GM21786 (cell line): ENCODE measurements around the gene CHCHD6.

Experiments
- ATAC-seq: cut with Tn5 transposase; IDR thresholded peaks from one replicate; pipeline ENCODE4 v1.9.1; 2021; ENCODE audit not compliant: unreplicated experiment

Gene CHCHD6

DNA sequence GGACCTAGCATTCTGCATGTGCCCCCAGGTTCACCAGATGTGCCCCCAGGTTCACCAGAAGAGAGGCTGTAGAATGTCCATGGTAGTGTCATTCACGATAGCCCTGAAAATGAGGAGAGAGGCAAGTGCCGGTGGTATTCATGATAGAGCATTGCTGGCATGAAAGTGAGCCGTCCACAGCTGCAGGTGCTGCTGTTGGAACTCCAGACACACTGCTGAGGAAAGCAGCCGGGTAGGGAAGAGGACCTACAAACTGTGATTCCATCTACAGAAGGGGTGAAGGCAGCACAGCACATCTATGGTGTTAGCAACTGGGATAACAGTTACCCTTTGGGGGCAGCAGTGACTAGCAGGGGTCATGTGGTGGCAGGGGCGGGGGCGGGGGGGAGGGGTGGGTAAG is 153.9 kb downstream of the CHCHD6 start:
- ATAC-seq: no peak

DNA sequence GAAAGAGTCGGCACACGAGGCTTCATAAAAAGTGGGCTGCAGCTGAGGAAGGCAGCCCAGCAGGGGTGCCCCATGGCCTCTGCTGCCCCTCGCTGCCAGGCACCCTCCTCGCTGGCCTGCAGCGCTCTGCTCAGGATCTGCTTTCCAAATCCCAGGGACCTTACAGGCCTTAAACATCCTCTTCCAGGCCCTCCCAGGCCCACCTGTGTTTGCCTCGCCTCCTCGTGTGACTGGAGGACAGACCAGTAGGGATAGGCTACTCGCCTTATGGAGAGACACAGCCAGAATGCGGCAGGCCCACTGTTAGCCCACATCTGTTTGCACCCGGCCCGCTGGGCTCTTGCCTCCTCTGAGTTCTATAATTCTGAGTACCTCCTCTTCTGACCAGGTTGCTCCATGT is 154.4 kb downstream of the CHCHD6 start:
- no peak for ATAC-seq

DNA sequence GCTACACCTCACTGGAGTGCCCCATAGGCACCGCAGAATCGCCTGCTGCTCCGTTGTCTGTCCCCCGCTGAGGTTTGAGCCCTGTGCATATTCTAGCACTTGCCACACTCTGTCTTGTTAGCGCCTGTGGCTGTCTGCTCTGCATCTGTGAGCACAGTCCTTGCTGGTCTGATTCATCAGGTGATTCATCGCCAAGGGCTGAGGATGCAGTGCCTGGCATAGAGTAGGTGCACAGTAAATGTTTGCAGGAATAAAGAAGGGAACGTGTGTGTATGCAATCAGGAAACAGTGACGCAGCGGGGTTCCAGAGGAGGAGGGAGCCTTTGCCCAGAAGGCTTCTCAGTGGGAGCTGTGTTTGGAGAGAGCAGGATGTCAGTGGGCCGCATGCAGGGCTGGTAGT is 154.8 kb downstream of the CHCHD6 start:
- no peak for ATAC-seq

DNA sequence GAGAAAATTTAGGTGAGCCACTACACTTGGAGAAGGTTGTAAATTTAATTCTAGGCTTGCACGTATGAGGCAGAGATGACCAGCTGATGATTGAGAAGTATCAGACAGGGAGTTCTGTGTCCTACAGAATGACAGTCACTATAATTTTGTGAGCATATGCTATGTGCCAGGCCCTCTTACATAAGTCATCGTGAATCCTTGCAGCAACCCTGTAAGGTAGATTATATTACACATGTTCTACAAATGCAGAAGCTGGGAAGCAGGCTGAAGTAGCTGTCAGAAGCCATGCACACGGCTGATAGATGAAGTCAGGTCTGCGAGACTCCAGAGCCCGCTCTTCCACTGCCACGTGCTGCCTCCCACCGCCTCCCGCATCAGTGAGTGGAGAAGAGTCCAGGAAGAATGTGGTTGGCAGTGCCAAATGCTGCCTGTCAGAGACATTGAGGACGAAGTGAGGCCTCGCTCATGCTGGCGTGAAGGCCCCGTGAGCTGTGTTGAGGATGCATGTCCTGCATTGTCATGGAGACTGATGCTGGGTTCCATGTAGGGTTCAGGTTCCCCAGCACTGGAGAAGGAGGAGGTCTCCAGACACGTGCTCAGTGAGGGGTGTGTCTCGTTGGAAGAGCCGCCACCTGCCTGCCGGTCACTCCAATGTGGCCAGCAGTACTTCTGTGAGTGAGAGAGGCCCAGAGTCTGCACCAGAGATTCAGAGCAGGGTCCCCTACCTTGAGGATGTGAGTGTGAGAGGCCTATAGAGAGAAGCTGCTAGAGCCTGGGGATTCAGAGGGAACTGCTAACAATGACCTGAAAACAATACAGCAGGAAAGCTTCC is 155.6 kb downstream of the CHCHD6 start:
- no peak for ATAC-seq

DNA sequence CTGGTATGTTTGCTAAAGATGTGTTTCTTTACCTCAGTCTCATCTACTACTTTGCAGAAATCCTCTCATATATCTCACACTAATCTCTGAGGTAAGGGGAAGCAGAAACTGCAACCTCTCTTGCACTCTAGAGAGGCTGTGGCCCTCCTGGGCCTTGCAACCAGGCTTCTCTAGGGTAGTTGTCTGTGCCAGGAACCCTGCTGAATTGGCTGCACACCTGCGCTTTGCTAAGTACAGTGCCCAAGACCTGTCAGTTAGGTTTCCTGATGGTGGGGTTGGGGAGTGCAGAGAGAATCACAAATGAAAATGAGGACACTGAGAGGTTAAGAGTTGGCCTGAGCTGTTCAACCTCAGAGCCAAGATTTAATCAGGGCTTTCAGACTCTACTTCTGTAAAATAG is 161.7 kb downstream of the CHCHD6 start:
- ATAC-seq: no peak

DNA sequence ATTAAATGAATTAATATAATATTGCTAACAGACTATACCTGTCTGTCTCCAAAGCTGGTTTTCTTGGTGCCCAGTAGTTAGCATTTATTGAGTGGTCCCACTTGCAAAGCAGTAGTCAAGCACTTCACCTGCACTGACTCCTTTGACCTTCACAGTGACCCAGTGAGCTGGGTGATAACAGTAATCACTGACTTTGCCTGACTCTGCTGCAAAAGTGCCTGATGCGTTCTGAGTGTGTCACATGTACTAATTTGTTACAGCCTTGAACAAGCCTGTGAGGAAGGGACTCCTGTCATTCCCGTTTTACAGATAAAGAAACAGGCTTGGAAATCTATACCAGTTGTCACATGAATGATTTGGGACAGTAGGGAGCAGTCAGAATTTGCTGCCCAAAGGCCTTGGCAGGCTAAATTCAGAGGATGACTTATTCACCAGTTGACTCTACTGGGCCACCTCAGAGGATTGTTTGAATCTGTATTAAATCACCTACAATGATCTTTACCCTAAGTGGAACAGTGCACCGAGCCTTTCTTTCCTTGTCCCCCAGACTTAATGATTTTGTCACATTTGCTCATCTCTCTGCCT is 162.2 kb downstream of the CHCHD6 start:
- ATAC-seq: no peak

DNA sequence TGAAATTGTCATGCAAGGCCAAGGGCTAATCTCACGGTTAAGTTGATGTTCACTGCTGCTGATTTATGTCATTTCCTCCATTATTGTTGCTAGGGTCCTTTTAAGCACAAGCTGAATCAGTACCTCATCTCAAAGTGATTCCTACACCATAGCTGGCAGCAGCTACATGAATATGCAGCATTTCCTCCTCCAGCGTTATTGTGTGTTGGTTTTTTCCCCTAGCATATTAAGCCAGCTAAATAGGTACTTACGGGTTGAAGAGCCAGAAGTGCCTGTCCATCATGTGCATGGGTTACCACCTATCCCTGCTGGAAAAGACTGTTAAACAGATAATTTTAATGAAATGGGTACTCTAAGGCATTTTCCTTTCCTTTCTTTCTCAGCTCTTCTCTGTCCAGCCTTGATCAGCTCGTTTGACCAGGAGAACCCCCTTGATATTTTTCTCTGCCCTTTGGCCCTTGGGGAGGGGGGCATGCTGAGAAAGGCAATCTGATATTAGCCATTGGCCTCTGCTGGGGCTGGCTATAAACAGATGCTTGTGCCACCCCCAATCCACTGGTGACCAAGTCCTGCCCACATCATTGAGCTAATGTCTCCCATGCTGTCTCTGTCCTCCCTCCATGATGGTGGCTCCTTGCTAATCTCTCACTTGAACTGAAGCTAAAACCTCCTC is 163.3 kb downstream of the CHCHD6 start:
- ATAC-seq: no peak

DNA sequence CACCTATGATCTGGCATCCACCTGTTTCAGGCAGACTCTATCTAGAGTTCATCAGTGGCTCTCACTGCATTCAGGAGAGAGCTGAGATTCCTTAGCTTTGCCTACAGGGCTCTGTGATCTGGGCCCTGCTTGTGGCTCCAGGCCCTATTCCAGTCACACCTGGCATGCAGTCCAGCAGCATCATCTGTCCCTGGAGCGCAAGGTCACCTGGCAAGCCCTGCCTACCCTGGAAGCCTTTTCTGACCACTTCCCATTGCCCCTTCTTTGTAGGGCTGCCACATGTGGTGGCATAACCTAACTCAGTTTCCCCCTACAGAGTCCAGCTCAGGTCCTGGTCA is 163.8 kb downstream of the CHCHD6 start:
- ATAC-seq: no peak

DNA sequence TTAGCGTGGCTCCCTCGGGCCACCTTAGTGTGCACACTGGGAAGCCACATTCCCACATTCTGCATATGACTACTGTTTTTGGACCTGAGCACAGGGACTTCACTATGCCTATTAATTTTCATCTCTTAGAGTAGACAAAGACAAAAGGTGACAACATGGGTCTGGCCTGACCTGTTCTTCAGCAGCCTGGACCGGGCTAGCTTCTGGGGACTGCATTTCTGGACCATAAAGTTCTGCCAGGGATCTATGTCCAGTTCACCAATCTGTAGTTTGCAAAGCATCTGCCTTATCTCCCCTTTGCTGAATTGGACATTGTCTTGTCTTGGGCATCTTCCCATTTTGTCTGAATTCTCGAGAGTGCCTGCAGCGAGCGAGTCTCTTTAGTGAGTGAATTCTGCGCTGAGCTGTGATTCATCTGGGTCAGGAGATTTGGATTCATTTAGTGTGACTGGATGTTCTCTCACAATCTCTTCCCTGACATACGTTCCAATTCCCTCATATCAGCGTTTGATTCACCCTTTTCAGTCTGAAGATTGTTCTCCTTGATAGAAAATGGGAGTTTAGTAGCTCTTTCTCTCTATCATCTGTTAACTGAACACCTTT is 166.7 kb downstream of the CHCHD6 start:
- no peak for ATAC-seq

DNA sequence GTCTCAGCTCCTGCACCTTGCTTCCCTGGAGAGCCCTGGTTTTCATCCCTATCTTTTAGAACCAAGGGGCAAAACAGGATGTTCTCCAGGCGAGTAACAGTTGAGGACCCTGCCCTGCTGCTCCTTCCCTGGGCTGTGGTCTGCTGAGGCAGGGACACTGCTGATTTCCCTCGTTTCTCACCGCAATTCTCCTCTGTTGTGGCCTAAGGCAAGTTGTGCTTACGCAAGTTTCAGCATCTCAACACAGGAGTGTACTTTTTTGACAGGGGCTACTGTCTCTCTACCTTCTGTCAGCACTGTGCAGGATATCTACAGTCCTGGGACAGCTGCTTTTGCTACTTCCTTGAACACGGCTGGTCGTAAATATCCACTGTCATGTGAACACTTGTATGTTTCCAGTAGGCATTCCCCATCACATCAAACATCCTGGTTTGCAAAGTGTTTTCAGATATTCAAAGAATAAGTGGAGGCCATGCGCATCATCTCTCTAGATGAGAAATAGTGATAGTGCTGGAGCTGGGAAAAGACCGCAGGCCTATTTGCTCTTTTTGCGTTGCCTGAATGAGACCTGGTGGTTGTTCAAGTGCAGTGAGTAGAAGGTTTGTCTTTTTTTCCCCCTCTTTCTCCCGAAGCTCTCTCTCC is 168.8 kb downstream of the CHCHD6 start:
- no peak for ATAC-seq

DNA sequence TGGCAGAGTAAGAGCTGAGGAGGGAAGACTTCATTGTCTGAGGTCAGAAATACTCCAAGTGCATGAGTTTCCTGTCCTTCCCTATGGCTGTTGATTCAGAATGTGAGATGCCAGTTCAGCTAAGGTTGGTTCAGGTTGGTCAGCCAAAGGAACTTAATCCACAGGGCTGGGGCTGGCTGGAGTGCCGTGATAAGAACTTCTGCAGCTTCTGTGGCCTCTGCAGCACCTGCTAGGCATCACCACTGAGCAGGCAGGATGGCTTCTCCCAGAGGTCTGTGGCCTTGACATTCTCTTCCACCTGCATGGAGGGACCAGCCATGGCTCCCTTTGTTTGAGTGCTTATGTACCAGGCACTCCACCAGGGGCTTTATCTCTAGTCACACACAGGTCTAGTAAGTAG is 169.4 kb downstream of the CHCHD6 start:
- ATAC-seq: no peak

DNA sequence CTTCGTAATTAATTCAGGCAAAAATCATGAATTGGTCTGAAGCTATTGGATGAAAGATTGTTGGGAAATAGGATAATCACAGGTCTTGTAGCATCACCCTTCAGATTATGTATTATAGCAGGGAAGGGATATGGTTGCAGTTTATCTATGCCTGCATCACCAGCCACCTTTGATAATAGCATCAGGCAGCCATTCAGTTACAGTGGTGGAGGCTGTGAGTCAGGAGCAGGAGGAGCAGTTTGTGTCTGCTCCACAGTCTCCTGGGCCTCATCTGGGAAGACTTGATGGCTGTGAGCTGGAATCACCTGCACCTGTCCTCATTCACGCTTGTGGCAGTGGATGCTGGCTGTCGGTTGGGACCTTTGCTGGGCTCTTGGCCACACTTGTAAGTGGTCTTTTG is 174.6 kb downstream of the CHCHD6 start:
- no peak for ATAC-seq

DNA sequence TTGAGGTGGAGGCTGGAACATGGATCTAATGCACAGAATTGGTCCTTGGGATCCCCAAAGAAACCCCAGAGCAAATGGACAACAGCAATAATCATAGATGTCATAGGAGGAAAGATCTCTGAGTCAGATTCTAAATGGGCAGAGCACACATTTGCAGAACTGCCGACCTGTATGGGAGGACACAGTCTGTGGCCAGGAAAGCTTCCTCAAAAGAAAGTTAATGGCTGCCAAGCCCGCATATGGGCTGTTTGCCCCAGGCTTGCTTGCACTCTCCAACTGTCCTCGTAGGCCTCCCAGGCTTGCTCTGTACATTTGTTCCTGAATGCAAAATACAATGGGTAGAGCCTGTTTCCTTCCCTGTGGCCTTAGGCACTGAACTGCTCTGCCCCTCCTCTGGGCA is 176.9 kb downstream of the CHCHD6 start:
- no peak for ATAC-seq

DNA sequence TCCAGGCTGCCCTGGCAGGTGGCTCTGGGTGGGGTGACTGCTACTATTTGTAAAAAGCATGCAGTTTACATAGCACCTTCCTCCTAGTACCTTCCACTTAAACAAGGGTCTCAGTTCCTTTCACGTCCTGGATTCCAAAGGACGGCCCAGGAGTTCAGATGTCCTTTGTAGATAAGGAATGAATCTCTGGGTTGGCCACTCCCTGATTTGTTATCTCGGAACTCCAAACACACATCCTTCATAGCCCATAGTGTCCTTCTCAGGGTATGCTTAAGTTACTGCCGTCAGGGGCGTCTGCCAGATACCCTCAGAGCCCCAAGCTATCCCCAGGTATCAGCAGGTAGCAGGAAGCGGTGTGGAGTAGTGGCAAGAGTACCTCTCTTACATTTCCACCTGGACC is 177.8 kb downstream of the CHCHD6 start:
- ATAC-seq: no peak

DNA sequence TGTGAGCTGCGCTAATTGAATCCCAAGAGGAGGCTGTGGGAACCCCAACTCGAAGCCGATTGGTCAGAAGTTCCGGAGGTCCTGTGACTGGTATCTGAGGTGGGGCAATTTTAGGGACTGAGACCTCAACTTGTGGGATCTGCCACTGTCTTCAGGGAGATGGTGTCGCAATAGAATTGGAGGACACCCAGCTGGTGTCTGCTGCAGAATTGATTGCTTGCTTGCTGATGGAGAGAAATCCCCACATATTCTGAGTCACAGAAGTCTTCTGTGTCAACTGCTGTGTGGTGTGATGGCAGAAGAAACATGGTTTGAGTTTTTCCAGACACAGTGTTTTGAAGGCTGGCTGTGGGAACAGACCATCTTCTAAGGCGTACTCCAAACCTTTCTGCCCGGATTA is 179.2 kb downstream of the CHCHD6 start:
- no peak for ATAC-seq

DNA sequence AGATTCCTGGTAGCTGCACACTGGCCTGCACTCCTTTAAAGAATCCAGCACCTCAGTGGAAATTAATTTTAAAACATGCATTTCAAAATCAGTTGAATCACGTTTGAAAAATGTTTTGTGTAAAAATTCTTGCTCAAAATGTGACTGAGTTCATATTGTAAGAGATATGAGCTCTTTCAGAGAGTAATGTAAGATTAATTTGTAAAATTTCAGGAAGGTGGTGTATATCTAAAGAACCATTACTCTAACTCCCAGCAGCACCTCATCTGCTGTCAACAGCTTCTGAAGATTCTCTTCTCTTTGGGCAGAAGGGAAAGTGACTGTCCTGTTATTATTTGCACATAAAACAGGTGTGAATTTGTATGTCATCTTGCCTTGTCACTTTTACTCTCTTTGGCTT is 181.4 kb downstream of the CHCHD6 start:
- ATAC-seq: no peak

DNA sequence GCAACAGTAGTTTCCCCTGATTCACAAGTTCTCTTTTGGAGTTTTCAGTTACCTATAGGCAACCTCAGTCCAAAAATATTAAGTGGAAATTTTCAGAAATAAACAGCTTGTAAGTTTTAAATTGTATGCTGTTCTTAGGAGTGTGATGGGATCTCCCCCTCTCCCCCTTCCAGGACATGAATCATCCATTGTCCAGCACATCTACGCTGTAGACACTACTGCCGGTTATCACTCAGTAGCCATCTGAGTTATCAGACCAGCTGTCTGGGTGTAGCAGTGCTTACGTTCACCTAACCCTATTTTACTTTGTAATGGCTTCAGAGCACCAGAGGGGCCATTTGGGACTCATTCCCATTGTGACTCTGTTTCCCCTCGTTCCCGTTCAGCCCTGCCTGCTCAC is 182.2 kb downstream of the CHCHD6 start:
- ATAC-seq: no peak

DNA sequence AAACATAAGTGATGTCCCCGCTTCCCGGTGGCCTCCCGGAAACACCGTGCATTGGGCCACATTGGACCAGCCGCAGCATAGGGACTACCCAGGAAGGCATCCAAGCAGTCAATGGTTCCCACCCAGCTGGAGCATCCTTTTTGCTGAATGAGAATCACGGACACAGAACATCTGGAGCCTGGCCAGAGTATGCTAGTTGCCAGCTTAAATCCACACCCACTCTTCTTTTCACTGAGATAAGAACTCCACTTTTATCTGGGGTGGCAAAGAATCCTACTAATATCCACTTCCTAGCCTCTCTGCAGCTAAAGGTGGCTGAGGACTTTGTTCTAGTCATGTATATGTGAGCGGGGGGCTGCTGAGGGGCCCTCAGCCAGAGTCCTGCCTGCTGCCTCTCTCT is 183.6 kb downstream of the CHCHD6 start:
- ATAC-seq: no peak

DNA sequence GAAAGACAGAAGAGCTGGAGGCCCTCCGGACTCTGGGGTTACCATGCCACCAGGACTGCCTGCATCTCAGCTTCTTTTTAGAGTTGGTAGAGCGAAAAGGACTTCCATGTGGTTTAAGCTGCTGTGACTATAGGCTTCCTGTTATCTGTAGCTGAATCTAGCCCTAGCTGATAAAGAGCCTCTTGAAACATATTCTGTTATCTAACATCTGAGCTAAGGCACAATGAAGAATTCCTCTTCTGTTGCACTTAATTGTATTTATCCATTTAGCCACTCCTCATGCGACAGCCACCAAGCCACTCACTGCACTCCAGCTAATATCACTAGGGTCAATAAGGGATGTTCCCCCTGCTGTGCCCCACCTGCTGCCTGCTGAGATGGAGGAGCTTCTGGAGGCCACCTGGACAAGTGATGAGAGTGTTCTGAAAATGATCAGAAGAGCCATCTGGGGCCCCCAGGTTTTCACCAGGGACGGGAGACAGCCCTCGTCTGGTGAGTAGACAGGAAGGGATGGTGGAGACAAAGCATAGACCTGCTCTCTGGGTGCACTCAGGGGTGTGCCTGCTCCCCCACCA is 184.2 kb downstream of the CHCHD6 start:
- ATAC-seq: no peak

DNA sequence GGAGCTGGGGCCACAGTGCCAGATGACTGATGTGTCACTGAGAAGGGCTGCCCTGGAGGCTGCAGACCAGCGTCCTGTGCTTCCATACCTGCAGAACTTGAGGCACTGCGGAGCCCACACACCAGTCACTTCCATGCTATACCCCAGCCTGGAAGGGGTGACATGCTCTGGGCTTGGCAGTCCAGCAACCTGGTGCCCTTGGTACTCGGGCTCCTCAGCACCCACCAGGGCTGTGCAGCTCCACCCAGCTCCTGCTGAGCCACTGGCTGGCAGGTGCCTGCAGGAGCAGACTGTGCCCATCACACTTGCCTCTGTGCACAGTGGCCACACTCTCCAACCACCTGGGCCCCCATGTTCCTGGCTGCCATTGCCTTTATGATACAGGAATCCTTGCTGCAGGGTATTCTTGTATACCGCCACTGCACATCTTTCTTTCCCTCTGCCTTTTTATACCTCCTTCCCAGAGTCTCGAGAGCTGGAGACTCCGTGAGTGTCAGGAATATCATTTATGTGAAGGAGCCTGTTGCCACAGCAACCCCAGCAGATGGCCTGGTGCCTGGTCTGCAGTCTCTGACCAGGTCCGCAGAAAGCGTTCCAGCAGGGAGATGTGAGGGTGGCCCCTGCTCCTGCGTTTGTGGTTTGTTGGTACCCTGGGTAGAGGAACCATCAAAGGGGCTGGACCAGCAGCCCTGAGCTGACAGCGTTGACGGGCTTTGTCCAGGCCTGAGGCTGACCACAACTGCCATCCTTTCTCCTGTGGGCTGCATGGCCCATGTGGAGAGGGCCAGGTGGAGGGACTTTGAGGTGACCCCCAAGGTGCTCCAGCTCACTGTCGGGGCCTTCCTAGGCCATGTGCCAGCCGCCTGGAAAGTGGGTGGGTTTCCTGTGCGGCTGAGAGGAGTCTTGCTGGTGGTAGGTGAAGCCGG is 185.5 kb downstream of the CHCHD6 start:
- no peak for ATAC-seq
